ENCODE results near the gene HSF2. TPM values are rescaled to one million over a fixed set of nuclear protein-coding genes. Genes with fewer than 3 reads are reported as not detected.

The HSF2 gene
- total and polyA plus RNA-seq, 10 of the 15 experiments (the other 5 are each of a cell fraction or from before 2014, with no cell fraction given): 9.5 to 38.3 (median 16.8) TPM

DNA sequence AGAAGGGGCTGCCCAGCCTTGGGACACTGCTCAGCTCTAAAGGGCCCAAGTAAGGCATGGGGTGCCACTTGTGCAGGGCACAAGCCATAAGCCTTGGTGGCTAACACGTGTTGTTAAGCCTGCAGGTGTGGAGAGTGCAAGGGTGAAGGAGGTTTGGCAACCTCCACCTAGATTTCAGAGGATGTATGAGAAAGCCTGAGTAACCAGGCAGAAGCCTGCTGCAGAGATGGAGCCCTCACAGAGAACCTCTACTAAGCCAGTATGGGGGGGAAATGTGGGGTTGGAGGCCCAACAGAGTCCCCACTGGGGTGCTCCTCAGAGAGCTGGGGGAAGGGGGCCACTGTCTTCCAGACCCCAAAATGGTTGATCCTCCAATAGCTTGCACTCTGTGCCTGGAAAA is 39.5 kb downstream of the HSF2 start:
- in situ Hi-C loops (cut with MboI): no loop called here
- H3K36me3 ChIP-seq (ENCODE audit: control insufficient read depth in 2 of 2, insufficient read depth in 2 of 2, low read length in 1 of 2): peaks cover 5 to 22% of the 10 kb centered on the region in 2 experiments; a peak in 3 of 4 replicates

DNA sequence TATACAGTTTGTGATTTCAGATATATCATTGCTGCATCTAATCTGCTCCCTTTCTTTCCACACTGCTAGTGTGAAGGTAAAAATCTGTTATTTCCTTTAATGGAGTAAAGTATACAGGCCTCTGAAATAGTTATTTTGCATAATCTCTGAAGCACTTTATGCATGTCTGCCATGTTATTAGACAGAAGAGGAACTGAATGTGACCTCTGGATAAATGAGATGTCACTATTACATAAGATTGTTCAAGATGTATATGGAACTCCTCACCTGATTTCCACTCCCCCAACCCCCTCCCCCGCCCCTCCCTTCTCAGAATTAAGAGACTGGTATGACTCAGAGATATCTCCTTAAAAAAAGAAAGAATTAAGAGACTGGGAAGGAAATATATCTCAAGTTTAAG is 45.8 kb downstream of the HSF2 start:
- in situ Hi-C loops (cut with MboI): no loop called here
- DNase-seq (ENCODE audit: low read depth, low spot score) (no peak), ATAC-seq (no peak), FAIRE-seq (no peak)
- no peaks in the 10 kb centered on the region for H3K79me2 ChIP-seq (ENCODE audit: control insufficient read depth, insufficient read depth, low read length)
- ChIA-PET CTCF (interaction anchor here (1.2 kb wide), 1 partner anchor 63 kb away, joined by 3 read pairs; no protein-coding TSS in a partner anchor), RAD21 (ENCODE audit: unreplicated experiment) (no interaction called here), SMC1A (ENCODE audit: uncharacterized antibody, unreplicated experiment) (interaction anchor here (0.9 to 1.0 kb wide), 2 partner anchors 10 to 41 kb away, joined by 3 read pairs; no protein-coding TSS in a partner anchor), POLR2A (interaction anchor here (0.6 kb wide), 1 partner anchor 14 kb away, joined by 4 read pairs; no protein-coding TSS in a partner anchor)
- no peaks in the 10 kb centered on the region for H4K20me1 ChIP-seq (ENCODE audit: control insufficient read depth, insufficient read depth)
- H3K4me3 ChIP-seq: no peak overlapping the region
- no peaks in the 10 kb centered on the region for H3K27me3 ChIP-seq (replicated peaks in 1 of 2; ENCODE audit: control insufficient read depth in 2 of 2, insufficient read depth in 2 of 2, low read length in 1 of 2)
- H3K36me3 ChIP-seq (ENCODE audit: control insufficient read depth in 2 of 2, insufficient read depth in 2 of 2, low read length in 1 of 2): peaks cover 0 to 4% of the 10 kb centered on the region in 2 experiments; a peak in 3 of 4 replicates
- 100% methylated on average over 1 of the region's 1 CpG for WGBS (ENCODE audit: insufficient coverage, insufficient replicate concordance, low lambda C conversion rate, missing lambda C conversion rate)
- H2AFZ ChIP-seq (ENCODE audit: control insufficient read depth, low read depth, low read length): no peak overlapping the region
- no peak overlapping the region for H3K9ac ChIP-seq (ENCODE audit: control insufficient read depth, insufficient read depth, low read length)
- H3K4me1 ChIP-seq (ENCODE audit: control insufficient read depth, insufficient read depth, low read length): no peaks in the 10 kb centered on the region
- BruUV-seq (replicated peaks): no TSS peak
- no peak overlapping the region for H3K27ac ChIP-seq (ENCODE audit: control insufficient read depth, insufficient read depth)
- intact Hi-C loops (cut with micrococcal nuclease; ENCODE audit: unreplicated experiment): no loop called here
- H3K9me3 ChIP-seq (replicated peaks; ENCODE audit: control insufficient read depth, insufficient read depth, low read length): no peaks in the 10 kb centered on the region; the same call in 2 of the 3 replicates
- no peak overlapping the region for H3K4me2 ChIP-seq (ENCODE audit: control insufficient read depth, insufficient read depth)
- no peak for TF ChIP-seq SIX5 (IDR thresholded peaks at IDR 0.05; ENCODE audit: low read depth, low read length, severe bottlenecking)
- TF ChIP-seq, protein P1, sequence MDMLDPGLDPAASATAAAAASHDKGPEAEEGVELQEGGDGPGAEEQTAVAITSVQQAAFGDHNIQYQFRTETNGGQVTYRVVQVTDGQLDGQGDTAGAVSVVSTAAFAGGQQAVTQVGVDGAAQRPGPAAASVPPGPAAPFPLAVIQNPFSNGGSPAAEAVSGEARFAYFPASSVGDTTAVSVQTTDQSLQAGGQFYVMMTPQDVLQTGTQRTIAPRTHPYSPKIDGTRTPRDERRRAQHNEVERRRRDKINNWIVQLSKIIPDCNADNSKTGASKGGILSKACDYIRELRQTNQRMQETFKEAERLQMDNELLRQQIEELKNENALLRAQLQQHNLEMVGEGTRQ (IDR thresholded peaks at IDR 0.05; ENCODE audit: borderline replicate concordance, low read depth, low read length): no peak
- TF ChIP-seq LARP7 (IDR thresholded peaks at IDR 0.05): no peak
- no peak for TF ChIP-seq IKZF1 (conservative IDR thresholded peaks at IDR 0.05)
- TF ChIP-seq, protein P2, sequence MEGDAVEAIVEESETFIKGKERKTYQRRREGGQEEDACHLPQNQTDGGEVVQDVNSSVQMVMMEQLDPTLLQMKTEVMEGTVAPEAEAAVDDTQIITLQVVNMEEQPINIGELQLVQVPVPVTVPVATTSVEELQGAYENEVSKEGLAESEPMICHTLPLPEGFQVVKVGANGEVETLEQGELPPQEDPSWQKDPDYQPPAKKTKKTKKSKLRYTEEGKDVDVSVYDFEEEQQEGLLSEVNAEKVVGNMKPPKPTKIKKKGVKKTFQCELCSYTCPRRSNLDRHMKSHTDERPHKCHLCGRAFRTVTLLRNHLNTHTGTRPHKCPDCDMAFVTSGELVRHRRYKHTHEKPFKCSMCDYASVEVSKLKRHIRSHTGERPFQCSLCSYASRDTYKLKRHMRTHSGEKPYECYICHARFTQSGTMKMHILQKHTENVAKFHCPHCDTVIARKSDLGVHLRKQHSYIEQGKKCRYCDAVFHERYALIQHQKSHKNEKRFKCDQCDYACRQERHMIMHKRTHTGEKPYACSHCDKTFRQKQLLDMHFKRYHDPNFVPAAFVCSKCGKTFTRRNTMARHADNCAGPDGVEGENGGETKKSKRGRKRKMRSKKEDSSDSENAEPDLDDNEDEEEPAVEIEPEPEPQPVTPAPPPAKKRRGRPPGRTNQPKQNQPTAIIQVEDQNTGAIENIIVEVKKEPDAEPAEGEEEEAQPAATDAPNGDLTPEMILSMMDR (IDR thresholded peaks at IDR 0.05 in 2 of 3, conservative IDR thresholded peaks at IDR 0.05 in 1 of 3; ENCODE audit: control insufficient read depth in 2 of 3, extremely low read depth in 1 of 3, insufficient read depth in 1 of 3, low read depth in 3 of 3, low read length in 3 of 3): no peak
- TF ChIP-seq, protein P3, sequence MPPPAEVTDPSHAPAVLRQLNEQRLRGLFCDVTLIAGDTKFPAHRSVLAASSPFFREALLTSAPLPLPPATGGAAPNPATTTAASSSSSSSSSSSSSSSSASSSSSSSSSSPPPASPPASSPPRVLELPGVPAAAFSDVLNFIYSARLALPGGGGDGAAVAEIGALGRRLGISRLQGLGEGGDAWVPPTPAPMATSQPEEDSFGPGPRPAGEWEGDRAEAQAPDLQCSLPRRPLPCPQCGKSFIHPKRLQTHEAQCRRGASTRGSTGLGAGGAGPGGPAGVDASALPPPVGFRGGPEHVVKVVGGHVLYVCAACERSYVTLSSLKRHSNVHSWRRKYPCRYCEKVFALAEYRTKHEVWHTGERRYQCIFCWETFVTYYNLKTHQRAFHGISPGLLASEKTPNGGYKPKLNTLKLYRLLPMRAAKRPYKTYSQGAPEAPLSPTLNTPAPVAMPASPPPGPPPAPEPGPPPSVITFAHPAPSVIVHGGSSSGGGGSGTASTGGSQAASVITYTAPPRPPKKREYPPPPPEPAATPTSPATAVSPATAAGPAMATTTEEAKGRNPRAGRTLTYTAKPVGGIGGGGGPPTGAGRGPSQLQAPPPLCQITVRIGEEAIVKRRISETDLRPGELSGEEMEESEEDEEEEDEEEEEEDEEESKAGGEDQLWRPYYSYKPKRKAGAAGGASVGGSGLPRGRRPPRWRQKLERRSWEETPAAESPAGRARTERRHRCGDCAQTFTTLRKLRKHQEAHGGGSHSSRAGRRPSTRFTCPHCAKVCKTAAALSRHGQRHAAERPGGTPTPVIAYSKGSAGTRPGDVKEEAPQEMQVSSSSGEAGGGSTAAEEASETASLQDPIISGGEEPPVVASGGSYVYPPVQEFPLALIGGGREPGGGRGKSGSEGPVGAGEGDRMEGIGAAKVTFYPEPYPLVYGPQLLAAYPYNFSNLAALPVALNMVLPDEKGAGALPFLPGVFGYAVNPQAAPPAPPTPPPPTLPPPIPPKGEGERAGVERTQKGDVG (CRISPR knock-in tag; IDR thresholded peaks at IDR 0.05): no peak
- no peak for TF ChIP-seq HDAC2 (IDR thresholded peaks at IDR 0.05)

More for the DNA sequence above, 39.5 kb downstream of the HSF2 start:
- ChIA-PET POLR2A (no interaction called here), SMC1A (ENCODE audit: uncharacterized antibody, unreplicated experiment) (interaction anchor here (0.6 to 0.9 kb wide), 2 partner anchors 13 to 57 kb away, joined by 3 to 4 read pairs; no protein-coding TSS in a partner anchor), CTCF (interaction anchor here (1.1 kb wide), 1 partner anchor 91 kb away, joined by 4 read pairs; no protein-coding TSS in a partner anchor), RAD21 (ENCODE audit: unreplicated experiment) (no interaction called here)
- Histone ChIP-seq H3K4me1 (ENCODE audit: control insufficient read depth, insufficient read depth, low read length) (no peaks in the 10 kb centered on the region), H3K27ac (ENCODE audit: control insufficient read depth, insufficient read depth) (no peak overlapping the region), H3K9ac (ENCODE audit: control insufficient read depth, insufficient read depth, low read length) (no peak overlapping the region), H3K9me3 (replicated peaks; ENCODE audit: control insufficient read depth, insufficient read depth, low read length) (peaks cover 4% of the 10 kb centered on the region; the same call in 2 of the 3 replicates), H3K4me2 (ENCODE audit: control insufficient read depth, insufficient read depth) (no peak overlapping the region), H4K20me1 (ENCODE audit: control insufficient read depth, insufficient read depth) (no peaks in the 10 kb centered on the region), H2AFZ (ENCODE audit: control insufficient read depth, low read depth, low read length) (no peak overlapping the region), H3K27me3 (replicated peaks in 1 of 2; ENCODE audit: control insufficient read depth in 2 of 2, insufficient read depth in 2 of 2, low read length in 1 of 2) (no peaks in the 10 kb centered on the region), H3K4me3 (no peak overlapping the region), H3K79me2 (ENCODE audit: control insufficient read depth, insufficient read depth, low read length) (no peaks in the 10 kb centered on the region)
- WGBS (ENCODE audit: insufficient coverage, insufficient replicate concordance, low lambda C conversion rate, missing lambda C conversion rate): 100% methylated on average over 1 of the region's 1 CpG
- ATAC-seq (no peak), DNase-seq (ENCODE audit: low read depth, low spot score) (no peak), FAIRE-seq (no peak)
- BruUV-seq (replicated peaks): no TSS peak
- TF ChIP-seq CBX5 (IDR thresholded peaks at IDR 0.05; ENCODE audit: low read depth): peak; percentile 95; the same call in 1 of the 2 replicates
- TF ChIP-seq, protein P4, sequence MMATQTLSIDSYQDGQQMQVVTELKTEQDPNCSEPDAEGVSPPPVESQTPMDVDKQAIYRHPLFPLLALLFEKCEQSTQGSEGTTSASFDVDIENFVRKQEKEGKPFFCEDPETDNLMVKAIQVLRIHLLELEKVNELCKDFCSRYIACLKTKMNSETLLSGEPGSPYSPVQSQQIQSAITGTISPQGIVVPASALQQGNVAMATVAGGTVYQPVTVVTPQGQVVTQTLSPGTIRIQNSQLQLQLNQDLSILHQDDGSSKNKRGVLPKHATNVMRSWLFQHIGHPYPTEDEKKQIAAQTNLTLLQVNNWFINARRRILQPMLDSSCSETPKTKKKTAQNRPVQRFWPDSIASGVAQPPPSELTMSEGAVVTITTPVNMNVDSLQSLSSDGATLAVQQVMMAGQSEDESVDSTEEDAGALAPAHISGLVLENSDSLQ (IDR thresholded peaks at IDR 0.05): no peak
- intact Hi-C loops (cut with micrococcal nuclease; ENCODE audit: unreplicated experiment): no loop called here
